Activated naive CD8-positive, alpha-beta T cell treated with anti-CD3 and anti-CD28 coated beads for 36 hours (primary cell): ENCODE measurements around the gene NPAS3. TPM values are rescaled to one million over a fixed set of nuclear protein-coding genes. Genes with fewer than 3 reads are reported as not detected.

Experiments
- DNase-seq: peaks from one replicate; pipeline ENCODE4 v3.0.0; 2021
- H3K27ac Mint-ChIP-seq: one replicate; pipeline ENCODE4 v1.8.0; 2022; ENCODE audit warnings: mild to moderate bottlenecking, moderate library complexity, mixed read lengths
- H3K27me3 Mint-ChIP-seq: one replicate; pipeline ENCODE4 v1.8.0; 2022; ENCODE audit warnings: mild to moderate bottlenecking, mixed read lengths
- H3K36me3 Mint-ChIP-seq: one replicate; pipeline ENCODE4 v1.8.0; 2021; ENCODE audit warnings: mild to moderate bottlenecking, mixed read lengths
- H3K4me1 Mint-ChIP-seq: one replicate; pipeline ENCODE4 v1.8.0; 2021; ENCODE audit warnings: mixed read lengths
- H3K4me3 Mint-ChIP-seq: one replicate; pipeline ENCODE4 v1.8.0; 2022; ENCODE audit warnings: mild to moderate bottlenecking, moderate library complexity, mixed read lengths
- H3K9me3 Mint-ChIP-seq: one replicate; pipeline ENCODE4 v1.8.0; 2022; ENCODE audit warnings: mixed read lengths
- total RNA-seq, 2 experiments: library from RNA; stranded (reverse); gene quantifications; one replicate each; pipeline ENCODE4 v1.2.3, GENCODE V29; 2021

The NPAS3 gene
- total RNA-seq, 2 experiments from 2014 or later = not detected

- Mint-ChIP-seq H3K4me1 (no peaks in the 10 kb centered on the region), H3K27ac (no peak overlapping the region), H3K4me3 (no peak overlapping the region), H3K27me3 (peaks cover 7% of the 10 kb centered on the region), H3K36me3 (no peaks in the 10 kb centered on the region), H3K9me3 (no peaks in the 10 kb centered on the region)
- DNase-seq = no peak
These were observed 542.2 kb downstream of the NPAS3 start for GRCh38 chr14:33480887-33481184.

GRCh38 chr14:33483110-33483509 lies 544.4 kb downstream of the NPAS3 start:
- no peaks in the 10 kb centered on the region for H3K36me3 Mint-ChIP-seq
- no peak for DNase-seq
- no peaks in the 10 kb centered on the region for H3K9me3 Mint-ChIP-seq
- H3K4me1 Mint-ChIP-seq = no peaks in the 10 kb centered on the region
- no peak overlapping the region for H3K4me3 Mint-ChIP-seq
- H3K27me3 Mint-ChIP-seq = peaks cover 7% of the 10 kb centered on the region
- no peak overlapping the region for H3K27ac Mint-ChIP-seq

GRCh38 chr14:33483541-33483940 lies 544.9 kb downstream of the NPAS3 start:
- Mint-ChIP-seq H3K36me3 (no peaks in the 10 kb centered on the region), H3K9me3 (no peaks in the 10 kb centered on the region), H3K4me1 (no peaks in the 10 kb centered on the region), H3K4me3 (no peak overlapping the region), H3K27ac (no peak overlapping the region), H3K27me3 (peaks cover 7% of the 10 kb centered on the region)
- DNase-seq = no peak

- Mint-ChIP-seq H3K27me3 (peaks cover 7% of the 10 kb centered on the region), H3K9me3 (no peaks in the 10 kb centered on the region), H3K27ac (no peak overlapping the region), H3K36me3 (no peaks in the 10 kb centered on the region), H3K4me1 (no peaks in the 10 kb centered on the region), H3K4me3 (no peak overlapping the region)
- no peak for DNase-seq
These were observed 545.6 kb downstream of the NPAS3 start for GRCh38 chr14:33484264-33484663.

GRCh38 chr14:33486332-33486890 lies 547.7 kb downstream of the NPAS3 start:
- H3K4me3 Mint-ChIP-seq = no peak overlapping the region
- H3K27ac Mint-ChIP-seq = no peak overlapping the region
- no peaks in the 10 kb centered on the region for H3K4me1 Mint-ChIP-seq
- peaks cover 7% of the 10 kb centered on the region for H3K27me3 Mint-ChIP-seq
- no peaks in the 10 kb centered on the region for H3K9me3 Mint-ChIP-seq
- no peak for DNase-seq
- no peaks in the 10 kb centered on the region for H3K36me3 Mint-ChIP-seq

GRCh38 chr14:33488582-33488981 lies 549.9 kb downstream of the NPAS3 start:
- H3K4me1 Mint-ChIP-seq = no peaks in the 10 kb centered on the region
- no peak for DNase-seq
- no peak overlapping the region for H3K4me3 Mint-ChIP-seq
- H3K36me3 Mint-ChIP-seq = no peaks in the 10 kb centered on the region
- no peak overlapping the region for H3K27ac Mint-ChIP-seq
- H3K9me3 Mint-ChIP-seq = no peaks in the 10 kb centered on the region
- no peaks in the 10 kb centered on the region for H3K27me3 Mint-ChIP-seq

GRCh38 chr14:33490555-33490954 lies 551.9 kb downstream of the NPAS3 start:
- Mint-ChIP-seq H3K27me3 (no peaks in the 10 kb centered on the region), H3K36me3 (no peaks in the 10 kb centered on the region), H3K4me3 (no peak overlapping the region), H3K27ac (no peak overlapping the region), H3K9me3 (peaks cover 5% of the 10 kb centered on the region), H3K4me1 (no peaks in the 10 kb centered on the region)
- DNase-seq = no peak

- H3K27ac Mint-ChIP-seq = no peak overlapping the region
- H3K9me3 Mint-ChIP-seq = peaks cover 6% of the 10 kb centered on the region
- H3K4me1 Mint-ChIP-seq = no peaks in the 10 kb centered on the region
- no peaks in the 10 kb centered on the region for H3K27me3 Mint-ChIP-seq
- no peaks in the 10 kb centered on the region for H3K36me3 Mint-ChIP-seq
- H3K4me3 Mint-ChIP-seq = no peak overlapping the region
- no peak for DNase-seq
These were observed 552.4 kb downstream of the NPAS3 start for GRCh38 chr14:33491112-33491511.

- DNase-seq = no peak
- Mint-ChIP-seq H3K36me3 (no peaks in the 10 kb centered on the region), H3K27ac (no peak overlapping the region), H3K4me1 (no peaks in the 10 kb centered on the region), H3K4me3 (no peak overlapping the region), H3K27me3 (no peaks in the 10 kb centered on the region), H3K9me3 (peaks cover 6% of the 10 kb centered on the region)
These were observed 553.8 kb downstream of the NPAS3 start for GRCh38 chr14:33492491-33492890.

GRCh38 chr14:33493266-33493665 lies 554.6 kb downstream of the NPAS3 start:
- no peaks in the 10 kb centered on the region for H3K27me3 Mint-ChIP-seq
- H3K9me3 Mint-ChIP-seq = peaks cover 6% of the 10 kb centered on the region
- H3K4me1 Mint-ChIP-seq = no peaks in the 10 kb centered on the region
- H3K36me3 Mint-ChIP-seq = no peaks in the 10 kb centered on the region
- no peak for DNase-seq
- no peak overlapping the region for H3K4me3 Mint-ChIP-seq
- H3K27ac Mint-ChIP-seq = no peak overlapping the region

GRCh38 chr14:33493990-33494389 lies 555.3 kb downstream of the NPAS3 start:
- Mint-ChIP-seq H3K27me3 (no peaks in the 10 kb centered on the region), H3K36me3 (no peaks in the 10 kb centered on the region), H3K27ac (no peak overlapping the region), H3K4me1 (no peaks in the 10 kb centered on the region), H3K9me3 (peaks cover 6% of the 10 kb centered on the region), H3K4me3 (no peak overlapping the region)
- no peak for DNase-seq

- no peaks in the 10 kb centered on the region for H3K27me3 Mint-ChIP-seq
- H3K27ac Mint-ChIP-seq = no peak overlapping the region
- H3K4me1 Mint-ChIP-seq = no peaks in the 10 kb centered on the region
- H3K36me3 Mint-ChIP-seq = no peaks in the 10 kb centered on the region
- H3K9me3 Mint-ChIP-seq = peaks cover 8% of the 10 kb centered on the region
- H3K4me3 Mint-ChIP-seq = no peak overlapping the region
- no peak for DNase-seq
These were observed 561.0 kb downstream of the NPAS3 start for GRCh38 chr14:33499687-33500086.

- no peaks in the 10 kb centered on the region for H3K36me3 Mint-ChIP-seq
- no peak overlapping the region for H3K27ac Mint-ChIP-seq
- DNase-seq = no peak
- H3K9me3 Mint-ChIP-seq = peaks cover 2% of the 10 kb centered on the region
- no peak overlapping the region for H3K4me3 Mint-ChIP-seq
- no peaks in the 10 kb centered on the region for H3K27me3 Mint-ChIP-seq
- H3K4me1 Mint-ChIP-seq = no peaks in the 10 kb centered on the region
These were observed 565.8 kb downstream of the NPAS3 start for GRCh38 chr14:33504246-33505099.

GRCh38 chr14:33505266-33505962 lies 566.7 kb downstream of the NPAS3 start:
- no peaks in the 10 kb centered on the region for H3K9me3 Mint-ChIP-seq
- no peaks in the 10 kb centered on the region for H3K27me3 Mint-ChIP-seq
- no peak overlapping the region for H3K27ac Mint-ChIP-seq
- H3K4me1 Mint-ChIP-seq = no peaks in the 10 kb centered on the region
- DNase-seq = no peak
- no peak overlapping the region for H3K4me3 Mint-ChIP-seq
- no peaks in the 10 kb centered on the region for H3K36me3 Mint-ChIP-seq

GRCh38 chr14:33505963-33506329 lies 567.3 kb downstream of the NPAS3 start:
- Mint-ChIP-seq H3K36me3 (no peaks in the 10 kb centered on the region), H3K27ac (no peak overlapping the region), H3K4me1 (no peaks in the 10 kb centered on the region), H3K4me3 (no peak overlapping the region), H3K9me3 (no peaks in the 10 kb centered on the region), H3K27me3 (no peaks in the 10 kb centered on the region)
- no peak for DNase-seq
